HL-60 (cell line): ENCODE measurements around the gene C1orf105.

Source experiments
- CTCF ChIP-seq: IDR thresholded peaks from one replicate; pipeline ENCODE4 v1.5.1; 2011; ENCODE audit warnings: low read length, control low read depth, inconsistent platforms; ENCODE audit not compliant: insufficient read depth
- GABPA ChIP-seq: IDR thresholded peaks from 2 replicates; pipeline ENCODE4 v1.6.1; 2012; ENCODE audit warnings: low read depth

- TF ChIP-seq CTCF, result no peak
- no peak for TF ChIP-seq GABPA
Observed at GRCh38 chr1:172486805-172487454, 66.4 kb downstream of the C1orf105 start.
